ENCODE measurements around the gene GSTA1.
"Not testable (repeated sequence)": the region's sequence is repeated elsewhere in the genome, so short reads cannot be mapped to it uniquely, and the experiment has no call there.

GSTA1 gene

GRCh38 chr6:52802806-52803205, 810 bp downstream of the GSTA1 start:
- no peak for DNase-seq

- no peak for DNase-seq
Observed at GRCh38 chr6:52801188-52801841, 2.3 kb downstream of the GSTA1 start.

- DNase-seq: not testable (repeated sequence)
Observed at GRCh38 chr6:52799272-52799671, 4.3 kb downstream of the GSTA1 start.

GRCh38 chr6:52794366-52794765, 9.2 kb downstream of the GSTA1 start:
- DNase-seq: not testable (repeated sequence)

- DNase-seq: no peak
Observed at GRCh38 chr6:52790861-52791260, 12.8 kb downstream of the GSTA1 start.

- DNase-seq: not testable (repeated sequence)
Observed at GRCh38 chr6:52789658-52790057, 14.0 kb downstream of the GSTA1 start.

GRCh38 chr6:52788478-52788877, 15.1 kb downstream of the GSTA1 start:
- no peak for DNase-seq

- no peak for DNase-seq
Observed at GRCh38 chr6:52787917-52788316, 15.7 kb downstream of the GSTA1 start.

- DNase-seq: no peak
Observed at GRCh38 chr6:52786249-52786956, 17.2 kb downstream of the GSTA1 start.

- DNase-seq: peak in 1 of 2 experiments; percentile 33
Observed at GRCh38 chr6:52782696-52783274, 20.8 kb downstream of the GSTA1 start.

GRCh38 chr6:52782209-52782608, 21.4 kb downstream of the GSTA1 start:
- not testable (repeated sequence) for DNase-seq

- no peak for DNase-seq
Observed at GRCh38 chr6:52779237-52779636, 24.4 kb downstream of the GSTA1 start.

GRCh38 chr6:52776711-52777351, 26.8 kb downstream of the GSTA1 start:
- not testable (repeated sequence) for DNase-seq

GRCh38 chr6:52769399-52769798, 34.2 kb downstream of the GSTA1 start:
- DNase-seq: not testable (repeated sequence)

GRCh38 chr6:52767658-52768057, 36.0 kb downstream of the GSTA1 start:
- not testable (repeated sequence) for DNase-seq

- not testable (repeated sequence) for DNase-seq
Observed at GRCh38 chr6:52763322-52763916, 40.2 kb downstream of the GSTA1 start, which contains the start of gene GSTA2. Gene GSTA2 (minus strand): TSS chr6:52763475. CDS start chr6:52757947, 5,528 bp downstream.

- DNase-seq: not testable (repeated sequence)
Observed at GRCh38 chr6:52761673-52762491, 41.7 kb downstream of the GSTA1 start.

- DNase-seq: peak in 1 of 2 experiments; percentile 49
Observed at GRCh38 chr6:52760105-52760765, 43.4 kb downstream of the GSTA1 start.

- DNase-seq: no peak
Observed at GRCh38 chr6:52759085-52759484, 44.5 kb downstream of the GSTA1 start.

GRCh38 chr6:52757651-52758338, 45.8 kb downstream of the GSTA1 start:
- DNase-seq: not testable (repeated sequence)

GRCh38 chr6:52754443-52754842, 49.2 kb downstream of the GSTA1 start:
- DNase-seq: no peak

Measured in NCI-H2081 (cell line).